GM06990 (cell line): Measurements from ENCODE around the gene TPM1.

Experiments
- DNase-seq: peaks from one replicate; pipeline ENCODE4 v3.0.0-alpha.2; 2011; ENCODE audit not compliant: insufficient read length; ENCODE audit errors: extremely low read depth
- H3K27me3 ChIP-seq: replicated peaks from 2 replicates; pipeline ENCODE4 v1.6.0; 2011; ENCODE audit warnings: low read length; ENCODE audit not compliant: control insufficient read depth, insufficient read depth
- H3K36me3 ChIP-seq: 2 replicates; pipeline ENCODE4 v1.5.1; 2011; ENCODE audit warnings: low read length; ENCODE audit not compliant: control insufficient read depth, insufficient read depth
- H3K4me3 ChIP-seq: replicated peaks from 2 replicates; pipeline ENCODE4 v1.5.1; 2011; ENCODE audit warnings: low read depth, mild to moderate bottlenecking, control low read depth, low read length
- TF ChIP-seq, protein P1 (sequence below): IDR thresholded peaks from 2 replicates; pipeline ENCODE4 v1.5.1; 2011; ENCODE audit warnings: low read length, control low read depth, mild to moderate bottlenecking, inconsistent platforms; ENCODE audit not compliant: insufficient read depth, poor library complexity, severe bottlenecking

TPM1 gene

DNA sequence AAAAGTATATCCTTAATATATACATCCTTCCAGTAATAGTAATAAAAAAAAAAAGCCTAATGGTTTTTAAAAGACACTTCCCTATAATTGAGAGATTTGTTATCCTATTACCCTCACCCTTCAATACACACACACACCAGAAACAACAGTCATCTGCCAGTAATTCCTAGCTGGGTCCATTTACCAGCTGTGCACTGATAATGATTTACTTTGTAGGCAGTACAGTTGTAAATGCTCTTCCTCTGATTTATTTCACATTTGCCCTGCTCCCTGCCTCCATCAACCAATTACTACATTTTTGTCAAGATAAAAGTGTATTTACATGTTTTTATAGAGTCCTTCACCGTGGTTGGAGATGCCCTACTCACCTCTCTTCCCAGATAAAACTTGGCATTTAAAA lies 12.4 kb downstream of the TPM1 start:
- DNase-seq: no peak
- H3K27me3 ChIP-seq: no peaks in the 10 kb centered on the region
- no peak overlapping the region for H3K4me3 ChIP-seq
- H3K36me3 ChIP-seq: no peaks in the 10 kb centered on the region
- TF ChIP-seq, protein P1, sequence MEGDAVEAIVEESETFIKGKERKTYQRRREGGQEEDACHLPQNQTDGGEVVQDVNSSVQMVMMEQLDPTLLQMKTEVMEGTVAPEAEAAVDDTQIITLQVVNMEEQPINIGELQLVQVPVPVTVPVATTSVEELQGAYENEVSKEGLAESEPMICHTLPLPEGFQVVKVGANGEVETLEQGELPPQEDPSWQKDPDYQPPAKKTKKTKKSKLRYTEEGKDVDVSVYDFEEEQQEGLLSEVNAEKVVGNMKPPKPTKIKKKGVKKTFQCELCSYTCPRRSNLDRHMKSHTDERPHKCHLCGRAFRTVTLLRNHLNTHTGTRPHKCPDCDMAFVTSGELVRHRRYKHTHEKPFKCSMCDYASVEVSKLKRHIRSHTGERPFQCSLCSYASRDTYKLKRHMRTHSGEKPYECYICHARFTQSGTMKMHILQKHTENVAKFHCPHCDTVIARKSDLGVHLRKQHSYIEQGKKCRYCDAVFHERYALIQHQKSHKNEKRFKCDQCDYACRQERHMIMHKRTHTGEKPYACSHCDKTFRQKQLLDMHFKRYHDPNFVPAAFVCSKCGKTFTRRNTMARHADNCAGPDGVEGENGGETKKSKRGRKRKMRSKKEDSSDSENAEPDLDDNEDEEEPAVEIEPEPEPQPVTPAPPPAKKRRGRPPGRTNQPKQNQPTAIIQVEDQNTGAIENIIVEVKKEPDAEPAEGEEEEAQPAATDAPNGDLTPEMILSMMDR: no peak

DNA sequence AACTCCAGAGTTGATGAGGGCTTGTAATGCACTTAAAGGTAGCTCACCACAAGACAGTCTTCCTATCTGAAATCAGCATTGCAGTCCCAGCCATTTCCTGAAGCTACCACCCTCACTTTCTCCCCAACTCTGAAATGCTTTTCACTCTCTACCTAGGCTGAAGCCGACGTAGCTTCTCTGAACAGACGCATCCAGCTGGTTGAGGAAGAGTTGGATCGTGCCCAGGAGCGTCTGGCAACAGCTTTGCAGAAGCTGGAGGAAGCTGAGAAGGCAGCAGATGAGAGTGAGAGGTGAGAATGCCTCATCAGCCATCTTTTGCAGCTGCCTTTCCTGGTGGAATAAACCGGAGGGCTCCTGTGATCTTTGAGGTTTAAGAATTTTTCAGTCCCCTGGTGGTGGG lies 14.3 kb downstream of the TPM1 start:
- Histone ChIP-seq H3K36me3 (no peaks in the 10 kb centered on the region), H3K27me3 (no peaks in the 10 kb centered on the region), H3K4me3 (no peak overlapping the region)
- no peak for DNase-seq
- TF ChIP-seq, protein P1: no peak

DNA sequence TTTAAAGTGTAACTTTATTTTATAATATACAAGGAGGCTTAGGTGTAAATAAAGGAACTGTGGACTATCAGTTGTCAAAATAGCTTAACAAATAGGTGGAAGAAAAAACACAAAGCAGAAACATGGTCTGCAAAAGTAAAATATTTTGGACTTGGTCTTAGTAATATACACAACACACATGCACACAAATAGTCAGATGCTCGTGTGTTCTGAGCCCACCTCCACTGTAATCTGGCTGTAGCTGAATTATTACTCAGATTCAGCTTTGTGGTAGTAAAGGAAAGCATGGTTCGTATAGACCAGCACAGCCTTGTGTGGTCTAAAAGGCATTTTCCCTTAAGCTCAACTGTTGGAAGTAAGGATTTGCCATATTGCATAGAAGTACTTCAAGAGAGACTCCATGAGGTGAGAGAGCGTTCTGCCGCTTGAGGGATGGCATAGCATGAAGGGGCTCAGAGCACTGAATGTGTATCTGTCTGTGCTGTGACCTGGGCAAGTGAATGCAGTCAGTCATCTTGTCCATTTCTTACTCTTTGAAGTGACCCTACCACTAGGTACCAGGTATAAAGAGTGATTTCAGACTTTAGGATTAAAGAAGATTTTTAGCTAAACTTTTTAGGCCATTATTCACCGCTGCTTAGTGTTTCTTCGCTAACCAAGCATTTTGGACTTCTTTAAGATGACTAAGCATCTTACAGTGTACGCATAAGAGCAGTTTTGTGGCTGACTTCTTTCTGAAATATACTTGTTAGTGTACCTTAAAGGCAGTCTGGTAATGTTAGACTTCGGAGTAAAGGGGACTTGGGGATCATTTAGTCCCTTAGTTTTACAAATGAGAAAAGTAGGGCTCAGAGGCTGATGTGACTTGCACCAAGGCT lies 15.2 kb downstream of the TPM1 start:
- no peak for DNase-seq
- Histone ChIP-seq H3K4me3 (no peak overlapping the region), H3K36me3 (no peaks in the 10 kb centered on the region), H3K27me3 (no peaks in the 10 kb centered on the region)
- TF ChIP-seq, protein P1: no peak

DNA sequence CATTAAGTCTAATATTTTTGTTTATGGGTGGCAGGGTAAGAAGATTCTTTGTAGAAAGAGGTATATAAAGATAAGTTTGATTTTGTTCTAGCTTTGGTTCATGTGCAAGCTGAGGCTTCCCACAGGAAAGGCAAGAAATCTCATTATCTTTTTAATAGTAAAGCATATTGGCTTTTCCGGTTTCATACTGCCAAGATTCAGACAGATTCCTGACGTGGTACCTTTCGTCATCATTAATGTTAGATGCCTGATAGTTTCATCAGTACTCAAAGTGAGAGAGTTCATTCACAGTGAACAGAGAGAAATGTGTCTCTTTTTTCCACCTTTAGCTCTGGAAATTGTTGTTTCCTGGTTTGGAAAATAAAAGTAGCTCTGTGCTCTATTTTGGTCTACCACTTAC lies 16.5 kb downstream of the TPM1 start:
- no peaks in the 10 kb centered on the region for H3K36me3 ChIP-seq
- TF ChIP-seq, protein P1: no peak
- H3K4me3 ChIP-seq: no peak overlapping the region
- no peak for DNase-seq
- no peaks in the 10 kb centered on the region for H3K27me3 ChIP-seq

DNA sequence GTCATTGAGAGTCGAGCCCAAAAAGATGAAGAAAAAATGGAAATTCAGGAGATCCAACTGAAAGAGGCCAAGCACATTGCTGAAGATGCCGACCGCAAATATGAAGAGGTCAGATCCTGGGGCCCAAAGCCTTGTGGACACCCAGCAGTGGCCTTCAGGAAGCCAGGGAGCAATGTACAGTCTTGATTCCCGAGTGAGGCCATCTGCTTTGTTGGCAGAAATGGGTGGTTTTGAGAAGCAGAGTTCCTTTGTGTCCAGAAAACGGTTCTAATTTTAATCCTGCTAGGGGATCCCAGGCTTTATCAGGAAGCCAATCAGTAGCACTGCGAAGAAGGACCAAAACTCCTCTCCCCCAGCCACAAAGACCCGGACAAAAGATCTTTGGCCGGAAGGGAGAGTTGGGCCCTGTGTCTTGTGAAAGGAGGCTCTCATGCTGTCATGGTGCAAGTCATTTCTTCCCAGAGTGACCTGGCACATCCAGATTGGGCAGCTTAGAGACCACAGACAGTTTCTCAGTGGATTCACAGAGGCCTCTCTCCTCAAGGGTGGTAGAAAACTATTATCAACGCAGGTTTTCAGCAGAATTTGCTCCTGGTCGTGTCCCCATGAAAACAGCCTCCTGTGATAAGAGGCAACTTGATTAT lies 17.1 kb downstream of the TPM1 start:
- no peak overlapping the region for H3K4me3 ChIP-seq
- H3K36me3 ChIP-seq: no peaks in the 10 kb centered on the region
- DNase-seq: no peak
- H3K27me3 ChIP-seq: no peaks in the 10 kb centered on the region
- TF ChIP-seq, protein P1: no peak
